Measurements from ENCODE around the gene ERICH2. TPM values are rescaled to one million over a fixed set of nuclear protein-coding genes. Genes with fewer than 3 reads are reported as not detected.

Gene ERICH2
- total RNA-seq, 1 experiment from 2014 or later = 2.4 TPM

GRCh38 chr2:170819680-170820664 is 49.8 kb downstream of the ERICH2 start (continued):
- TF ChIP-seq REST (IDR thresholded peaks at IDR 0.05; ENCODE audit: low read depth) (no peak), CTCF (IDR thresholded peaks at IDR 0.05 in 2 of 3, conservative IDR thresholded peaks at IDR 0.05 in 1 of 3; ENCODE audit: borderline replicate concordance in 1 of 3, insufficient read depth in 1 of 3, low read depth in 2 of 3, low read length in 2 of 3) (no peak), EZH2 (IDR thresholded peaks at IDR 0.05) (no peak)

GRCh38 chr2:170820757-170821530 is 50.8 kb downstream of the ERICH2 start:
- DNase-seq (ENCODE audit: low read depth, low spot score) = no peak
- intact Hi-C loops (cut with micrococcal nuclease) = no loop called here
- ChIA-PET RAD21 (ENCODE audit: low non-redundant PET in 1 of 2, low total read pairs in 2 of 2, uncharacterized antibody in 2 of 2, unreplicated experiment in 2 of 2) (no interaction called here), CTCF (no interaction called here), POLR2A (no interaction called here)
- H3K27me3 ChIP-seq (ENCODE audit: insufficient read depth, low read length) = no peaks in the 10 kb centered on the region
- H3K4me3 ChIP-seq (replicated peaks in 1 of 2; ENCODE audit: low read depth in 1 of 2, low read length in 2 of 2) = no peak overlapping the region
- no peaks in the 10 kb centered on the region for H3K79me2 ChIP-seq (ENCODE audit: insufficient read depth, low read length)
- ATAC-seq = no peak
- H3K36me3 ChIP-seq (ENCODE audit: control insufficient read depth in 1 of 2, insufficient read depth in 2 of 2, low read length in 2 of 2) = no peaks in the 10 kb centered on the region
- H3K4me1 ChIP-seq (ENCODE audit: control insufficient read depth in 1 of 2, insufficient read depth in 2 of 2, low read length in 2 of 2) = peaks cover 3 to 21% of the 10 kb centered on the region in 2 experiments; a peak in 3 of 4 replicates
- H3K4me2 ChIP-seq (ENCODE audit: low read length) = no peak overlapping the region
- no peak overlapping the region for H3K9ac ChIP-seq (ENCODE audit: low read length)
- BruUV-seq (replicated peaks) = no TSS peak
- H3K9me3 ChIP-seq (ENCODE audit: control insufficient read depth in 1 of 2, insufficient read depth in 1 of 2, low read depth in 1 of 2, low read length in 2 of 2) = no peaks in the 10 kb centered on the region
- H4K20me1 ChIP-seq (ENCODE audit: insufficient read depth) = no peaks in the 10 kb centered on the region
- TF ChIP-seq POLR2A (IDR thresholded peaks at IDR 0.05; ENCODE audit: borderline replicate concordance, extremely low read depth, insufficient read depth, insufficient read length) (no peak), POLR2AphosphoS5 (IDR thresholded peaks at IDR 0.05; ENCODE audit: low read depth, low read length) (no peak), MAX (IDR thresholded peaks at IDR 0.05) (no peak), SP1 (IDR thresholded peaks at IDR 0.05; ENCODE audit: low read depth) (no peak), ATF3 (IDR thresholded peaks at IDR 0.05) (no peak), CTCF (IDR thresholded peaks at IDR 0.05 in 2 of 3, conservative IDR thresholded peaks at IDR 0.05 in 1 of 3; ENCODE audit: borderline replicate concordance in 1 of 3, insufficient read depth in 1 of 3, low read depth in 2 of 3, low read length in 2 of 3) (no peak), YY1 (IDR thresholded peaks at IDR 0.05; ENCODE audit: extremely low read depth, insufficient replicate concordance, low read depth, low read length) (no peak), FOSL1 (IDR thresholded peaks at IDR 0.05; ENCODE audit: low read depth) (no peak)
- H3K9me2 ChIP-seq (ENCODE audit: insufficient read depth) = no peaks in the 10 kb centered on the region
- no peak overlapping the region for H3K27ac ChIP-seq (ENCODE audit: low read depth, low read length)
- H2AFZ ChIP-seq (ENCODE audit: low read depth, low read length, poor library complexity, severe bottlenecking) = no peak overlapping the region
